ENCODE results near the gene CYB561D2. TPM values are rescaled to one million over a fixed set of nuclear protein-coding genes. Genes with fewer than 3 reads are reported as not detected.

The CYB561D2 gene
- total RNA-seq, 6 donors from 2014 or later = 13.2 to 35.4 (median 26.8) TPM

DNA sequence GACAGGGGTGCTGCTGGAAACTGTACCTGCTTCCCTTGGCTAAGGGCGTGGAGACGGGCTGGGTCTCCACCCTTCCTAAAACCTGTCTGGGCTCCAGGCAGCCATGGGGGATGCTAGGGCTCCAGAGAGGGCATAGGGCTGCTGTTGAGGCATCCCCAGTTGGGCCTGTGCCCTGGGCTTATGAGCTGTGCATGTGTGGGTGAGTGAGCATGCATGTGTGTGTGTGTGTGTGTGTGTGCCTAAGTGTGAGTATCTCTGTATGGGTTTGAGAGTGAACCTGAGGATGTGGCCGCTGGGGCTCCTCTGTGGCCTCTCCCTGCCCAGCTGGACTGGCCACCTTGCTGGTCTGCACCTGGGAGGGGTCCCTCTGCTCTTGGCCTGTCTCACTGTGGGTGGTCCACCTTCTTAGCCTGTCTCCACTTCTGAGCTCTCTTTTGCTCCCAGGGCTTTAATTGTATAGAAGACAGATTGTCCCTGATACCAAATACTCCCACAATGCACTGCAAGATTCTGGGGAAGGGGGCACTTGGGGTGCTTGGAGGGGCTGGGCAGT, 20.5 kb downstream of the CYB561D2 start:
- Histone ChIP-seq H3K4me1 (no peaks in the 10 kb centered on the region), H3K27ac (no peak overlapping the region), H3K9me3 (no peaks in the 10 kb centered on the region), H3K4me3 (no peak overlapping the region), H3K36me3 (peaks cover 0 to 20% (median 4%) of the 10 kb centered on the region in 4 donors), H3K27me3 (no peaks in the 10 kb centered on the region)
- DNase-seq (no peak), ATAC-seq (ENCODE audit: low FRiP score in 2 of 2) (no peak)
- 88 to 91% methylated on average over 2 to 3 of the region's 3 CpGs for WGBS, 2 donors
- TF ChIP-seq CTCF (IDR thresholded peaks at IDR 0.05) (no peak), POLR2AphosphoS5 (IDR thresholded peaks at IDR 0.05) (no peak), POLR2A (IDR thresholded peaks at IDR 0.05) (no peak), EP300 (IDR thresholded peaks at IDR 0.05) (no peak)

DNA sequence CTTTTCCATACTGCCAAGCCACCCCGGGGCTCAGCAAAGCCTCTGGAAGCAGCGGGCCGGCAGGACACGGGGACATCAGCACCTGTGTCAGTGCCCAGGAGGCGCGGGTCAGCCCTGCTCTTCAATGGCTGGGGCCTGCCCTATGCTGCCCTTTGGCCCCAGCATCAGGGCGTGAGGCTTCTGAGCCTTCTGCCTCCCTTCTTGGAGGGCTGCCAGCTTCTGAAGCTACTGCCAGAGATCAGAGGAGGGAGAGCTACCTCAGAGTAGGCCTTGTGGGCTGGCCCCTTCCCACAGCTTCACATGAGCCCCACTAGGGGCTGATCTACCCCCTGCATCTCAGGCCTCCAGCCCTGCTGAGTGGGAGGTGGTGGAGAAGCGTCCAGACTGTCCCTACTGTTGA, 21.7 kb downstream of the CYB561D2 start:
- TF ChIP-seq EP300 (IDR thresholded peaks at IDR 0.05) (no peak), POLR2A (IDR thresholded peaks at IDR 0.05) (no peak), POLR2AphosphoS5 (IDR thresholded peaks at IDR 0.05) (no peak), CTCF (IDR thresholded peaks at IDR 0.05) (no peak)
- Histone ChIP-seq H3K4me3 (no peak overlapping the region), H3K36me3 (peaks cover 0 to 25% (median under 1%) of the 10 kb centered on the region in 4 donors), H3K9me3 (no peaks in the 10 kb centered on the region), H3K27me3 (no peaks in the 10 kb centered on the region), H3K27ac (no peak overlapping the region), H3K4me1 (no peaks in the 10 kb centered on the region)
- DNase-seq = no peak
- no peak for ATAC-seq (ENCODE audit: low FRiP score in 2 of 2)
- WGBS, 2 donors = 60 to 79% methylated on average over 7 to 8 of the region's 8 CpGs

DNA sequence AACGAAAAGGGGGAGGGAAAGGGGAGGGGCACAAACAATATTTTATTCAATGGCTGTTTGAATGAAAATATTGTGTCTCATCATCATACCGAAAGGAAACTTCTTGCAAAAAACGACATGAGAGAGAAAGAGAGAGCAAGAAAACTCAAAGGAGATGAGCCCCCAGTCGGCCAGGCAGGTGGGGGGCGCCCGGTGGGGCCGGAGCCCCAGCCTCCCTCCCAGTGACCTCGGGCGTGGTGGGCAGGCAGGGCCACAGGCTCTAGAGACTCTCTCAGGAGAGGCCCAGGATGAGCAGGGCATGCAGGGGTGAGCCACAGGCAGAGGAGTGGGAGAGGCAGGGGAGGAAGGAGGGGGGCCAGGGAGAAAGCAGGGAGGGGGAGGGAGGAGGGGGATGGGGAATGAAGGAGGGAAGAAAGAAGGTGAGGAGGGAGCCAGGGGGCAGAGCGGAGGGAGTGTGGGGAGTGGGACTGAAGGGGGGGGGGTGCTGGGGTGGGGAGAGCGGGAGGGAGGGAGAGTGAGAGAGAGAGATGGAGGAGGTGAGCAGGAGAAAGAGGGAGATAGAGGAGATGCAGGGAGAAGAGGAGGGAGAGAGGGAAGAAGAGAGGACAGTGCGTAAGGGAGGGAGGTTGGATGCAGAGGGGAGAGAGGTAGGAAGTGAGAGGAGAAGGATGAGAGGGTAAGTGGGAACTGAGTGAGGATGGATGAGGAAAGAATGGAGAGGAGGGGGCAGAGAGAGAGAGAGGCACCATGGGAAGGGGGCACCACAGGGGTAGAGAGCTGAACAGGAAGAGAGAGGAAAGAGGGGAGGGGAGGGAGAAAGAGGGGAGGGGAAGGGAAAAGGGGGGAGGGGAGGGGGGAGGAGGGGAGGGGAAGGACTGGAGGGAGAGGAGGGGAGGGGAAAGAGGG, 22.7 kb downstream of the CYB561D2 start:
- TF ChIP-seq CTCF (IDR thresholded peaks at IDR 0.05) = no peak
- TF ChIP-seq EP300 (IDR thresholded peaks at IDR 0.05) = no peak
- TF ChIP-seq POLR2AphosphoS5 (IDR thresholded peaks at IDR 0.05) = no peak
- no peak for TF ChIP-seq POLR2A (IDR thresholded peaks at IDR 0.05)
- H3K27ac ChIP-seq = no peak overlapping the region
- H3K27me3 ChIP-seq = no peaks in the 10 kb centered on the region
- H3K36me3 ChIP-seq = peaks cover 0 to 35% (median 2%) of the 10 kb centered on the region in 4 donors
- no peak for DNase-seq
- ATAC-seq (ENCODE audit: low FRiP score in 2 of 2) = no peak
- no peaks in the 10 kb centered on the region for H3K4me1 ChIP-seq
- WGBS, 2 donors = 51 to 58% methylated on average over 8 to 12 of the region's 12 CpGs
- no peak overlapping the region for H3K4me3 ChIP-seq
- no peaks in the 10 kb centered on the region for H3K9me3 ChIP-seq

- WGBS, 2 donors = 53 to 80% methylated on average over 4 to 22 of the region's 22 CpGs
- ATAC-seq (ENCODE audit: low FRiP score in 2 of 2) = no peak
These were observed 23.9 kb downstream of the CYB561D2 start for GRCh38 chr3:50374363-50375257.

More at GRCh38 chr3:50374363-50375257, 23.9 kb downstream of the CYB561D2 start:
- Histone ChIP-seq H3K36me3 (peaks cover 0 to 43% (median 3%) of the 10 kb centered on the region in 4 donors), H3K4me3 (no peak overlapping the region), H3K27me3 (no peaks in the 10 kb centered on the region), H3K4me1 (no peaks in the 10 kb centered on the region), H3K9me3 (no peaks in the 10 kb centered on the region), H3K27ac (no peak overlapping the region)
- TF ChIP-seq EP300 (IDR thresholded peaks at IDR 0.05) (no peak), CTCF (IDR thresholded peaks at IDR 0.05) (no peak), POLR2A (IDR thresholded peaks at IDR 0.05) (no peak), POLR2AphosphoS5 (IDR thresholded peaks at IDR 0.05) (no peak)
- peak in 1 of 2 donors; percentile 70 for DNase-seq

Data from upper lobe of left lung (tissue), 6 donors.